ENCODE results near the gene NCAM1.

NCAM1 gene

DNA sequence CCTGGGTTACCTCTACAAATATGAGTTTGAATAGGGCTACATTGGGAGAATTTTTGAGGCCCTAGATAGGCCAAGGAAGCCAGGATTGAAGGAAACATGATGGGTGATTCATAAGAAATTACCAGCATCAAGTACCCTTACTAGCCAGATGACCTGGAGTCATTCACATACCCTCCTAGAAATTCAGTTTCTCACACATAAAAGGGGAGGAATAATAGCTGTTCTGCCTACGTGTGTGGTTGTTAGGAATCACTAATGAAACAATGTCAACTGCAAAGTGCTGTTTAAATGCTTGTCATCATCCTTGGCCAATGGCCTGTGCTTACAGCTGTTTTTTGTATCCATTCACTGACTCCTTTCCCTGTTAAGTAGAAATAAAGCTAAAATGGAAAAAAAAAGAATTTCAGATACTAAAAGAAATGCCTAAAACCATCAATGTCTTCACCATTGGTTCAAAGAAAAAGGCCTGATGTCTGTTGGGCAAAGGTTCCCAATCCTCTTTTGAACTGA is 114.4 kb downstream of the NCAM1 start:
- H3K9ac ChIP-seq (ENCODE audit: low read depth, low read length), result no peak overlapping the region
- no peaks in the 10 kb centered on the region for H3K79me2 ChIP-seq (ENCODE audit: insufficient read depth, low read length)
- ATAC-seq (ENCODE audit: insufficient read depth, low read depth) (no peak), DNase-seq (no peak)
- H3K4me3 ChIP-seq (ENCODE audit: low read depth in 1 of 2, low read length in 2 of 2), result no peak overlapping the region
- H2AFZ ChIP-seq (ENCODE audit: low read depth, low read length), result no peak overlapping the region
- no peak overlapping the region for H3K27ac ChIP-seq (ENCODE audit: low read length)
- H3K4me1 ChIP-seq (ENCODE audit: insufficient read depth, low read length), result no peaks in the 10 kb centered on the region
- no peaks in the 10 kb centered on the region for H4K20me1 ChIP-seq (ENCODE audit: insufficient read depth, low read length)
- no peaks in the 10 kb centered on the region for H3K36me3 ChIP-seq (ENCODE audit: insufficient read depth, low read length)
- H3K4me2 ChIP-seq (ENCODE audit: insufficient read depth, low read length), result no peak overlapping the region
- H3K27me3 ChIP-seq (ENCODE audit: insufficient read depth, low read length, poor library complexity), result no peaks in the 10 kb centered on the region
- no peak for TF ChIP-seq EZH2 (IDR thresholded peaks at IDR 0.05; ENCODE audit: borderline replicate concordance, low read depth, low read length, severe bottlenecking)
- TF ChIP-seq, protein P1, sequence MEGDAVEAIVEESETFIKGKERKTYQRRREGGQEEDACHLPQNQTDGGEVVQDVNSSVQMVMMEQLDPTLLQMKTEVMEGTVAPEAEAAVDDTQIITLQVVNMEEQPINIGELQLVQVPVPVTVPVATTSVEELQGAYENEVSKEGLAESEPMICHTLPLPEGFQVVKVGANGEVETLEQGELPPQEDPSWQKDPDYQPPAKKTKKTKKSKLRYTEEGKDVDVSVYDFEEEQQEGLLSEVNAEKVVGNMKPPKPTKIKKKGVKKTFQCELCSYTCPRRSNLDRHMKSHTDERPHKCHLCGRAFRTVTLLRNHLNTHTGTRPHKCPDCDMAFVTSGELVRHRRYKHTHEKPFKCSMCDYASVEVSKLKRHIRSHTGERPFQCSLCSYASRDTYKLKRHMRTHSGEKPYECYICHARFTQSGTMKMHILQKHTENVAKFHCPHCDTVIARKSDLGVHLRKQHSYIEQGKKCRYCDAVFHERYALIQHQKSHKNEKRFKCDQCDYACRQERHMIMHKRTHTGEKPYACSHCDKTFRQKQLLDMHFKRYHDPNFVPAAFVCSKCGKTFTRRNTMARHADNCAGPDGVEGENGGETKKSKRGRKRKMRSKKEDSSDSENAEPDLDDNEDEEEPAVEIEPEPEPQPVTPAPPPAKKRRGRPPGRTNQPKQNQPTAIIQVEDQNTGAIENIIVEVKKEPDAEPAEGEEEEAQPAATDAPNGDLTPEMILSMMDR (IDR thresholded peaks at IDR 0.05; ENCODE audit: borderline replicate concordance, extremely low read depth, low read length, poor library complexity, severe bottlenecking), result no peak
- H3K9me3 ChIP-seq (ENCODE audit: insufficient read depth, low read length, severe bottlenecking), result no peaks in the 10 kb centered on the region

DNA sequence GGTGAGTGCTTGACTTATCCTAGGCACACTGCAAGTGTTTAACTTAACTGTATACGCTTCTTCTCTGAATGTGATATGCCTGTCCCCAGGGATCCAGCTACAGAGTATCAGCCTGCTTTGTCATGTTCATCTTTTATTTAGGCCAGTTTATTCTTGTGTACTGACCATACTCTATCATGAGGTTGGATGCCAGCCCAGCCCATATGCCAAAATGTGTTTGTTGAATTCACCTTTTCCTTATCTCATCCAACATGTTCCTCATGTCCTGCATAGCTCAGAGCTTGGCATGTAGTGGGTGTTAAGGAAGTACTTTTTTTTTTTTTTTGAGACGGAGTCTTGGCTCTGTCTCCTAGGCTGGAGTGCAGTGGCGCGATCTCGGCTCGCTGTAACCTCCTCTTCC is 116.2 kb downstream of the NCAM1 start:
- DNase-seq, result no peak
- no peaks in the 10 kb centered on the region for H3K36me3 ChIP-seq (ENCODE audit: insufficient read depth, low read length)
- TF ChIP-seq, protein P1 (IDR thresholded peaks at IDR 0.05; ENCODE audit: borderline replicate concordance, extremely low read depth, low read length, poor library complexity, severe bottlenecking), result no peak
- no peak for TF ChIP-seq EZH2 (IDR thresholded peaks at IDR 0.05; ENCODE audit: borderline replicate concordance, low read depth, low read length, severe bottlenecking)
- H3K27ac ChIP-seq (ENCODE audit: low read length), result no peak overlapping the region
- H3K79me2 ChIP-seq (ENCODE audit: insufficient read depth, low read length), result no peaks in the 10 kb centered on the region
- no peak overlapping the region for H3K9ac ChIP-seq (ENCODE audit: low read depth, low read length)
- H3K4me2 ChIP-seq (ENCODE audit: insufficient read depth, low read length), result no peak overlapping the region
- no peaks in the 10 kb centered on the region for H4K20me1 ChIP-seq (ENCODE audit: insufficient read depth, low read length)
- no peak overlapping the region for H2AFZ ChIP-seq (ENCODE audit: low read depth, low read length)
- no peak for ATAC-seq (ENCODE audit: insufficient read depth, low read depth)
- H3K4me1 ChIP-seq (ENCODE audit: insufficient read depth, low read length), result no peaks in the 10 kb centered on the region
- H3K4me3 ChIP-seq (ENCODE audit: low read depth in 1 of 2, low read length in 2 of 2), result no peak overlapping the region
- no peaks in the 10 kb centered on the region for H3K27me3 ChIP-seq (ENCODE audit: insufficient read depth, low read length, poor library complexity)
- no peaks in the 10 kb centered on the region for H3K9me3 ChIP-seq (ENCODE audit: insufficient read depth, low read length, severe bottlenecking)

DNA sequence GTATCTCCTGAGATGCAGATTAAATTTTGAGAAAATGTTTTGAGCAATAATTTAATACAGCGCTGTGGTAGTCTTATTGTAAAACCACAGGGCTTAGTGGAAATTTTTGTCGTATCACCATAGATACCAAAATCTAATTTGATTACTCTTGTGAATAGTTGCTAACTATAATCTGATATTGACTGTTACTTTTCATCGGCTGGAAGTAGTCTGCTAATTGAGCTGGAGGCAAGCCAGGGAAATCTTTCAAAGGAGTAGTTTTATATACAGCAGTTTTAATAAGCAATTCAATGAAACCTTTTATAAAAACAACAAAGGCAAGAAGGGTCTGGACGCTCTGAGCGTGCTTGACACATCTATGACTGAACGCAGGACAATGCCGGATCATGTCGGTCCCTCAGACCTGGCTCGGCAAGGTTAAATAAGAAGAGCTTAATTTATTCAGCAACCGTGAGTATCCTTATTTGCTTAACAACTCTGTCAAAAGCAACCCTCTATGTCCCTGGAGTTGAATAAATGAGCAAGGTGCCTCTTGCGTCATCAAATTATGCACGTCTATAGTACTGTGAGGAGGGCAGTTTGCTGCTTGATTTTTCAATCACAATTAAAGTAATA is 121.2 kb downstream of the NCAM1 start:
- Histone ChIP-seq H3K4me2 (ENCODE audit: insufficient read depth, low read length) (no peak overlapping the region), H3K4me1 (ENCODE audit: insufficient read depth, low read length) (no peaks in the 10 kb centered on the region), H3K9me3 (ENCODE audit: insufficient read depth, low read length, severe bottlenecking) (no peaks in the 10 kb centered on the region), H3K4me3 (ENCODE audit: low read depth in 1 of 2, low read length in 2 of 2) (no peak overlapping the region), H3K9ac (ENCODE audit: low read depth, low read length) (no peak overlapping the region), H4K20me1 (ENCODE audit: insufficient read depth, low read length) (no peaks in the 10 kb centered on the region), H3K79me2 (ENCODE audit: insufficient read depth, low read length) (no peaks in the 10 kb centered on the region), H3K36me3 (ENCODE audit: insufficient read depth, low read length) (no peaks in the 10 kb centered on the region), H3K27me3 (ENCODE audit: insufficient read depth, low read length, poor library complexity) (no peaks in the 10 kb centered on the region), H2AFZ (ENCODE audit: low read depth, low read length) (no peak overlapping the region), H3K27ac (ENCODE audit: low read length) (no peak overlapping the region)
- no peak for DNase-seq
- TF ChIP-seq, protein P1 (IDR thresholded peaks at IDR 0.05; ENCODE audit: borderline replicate concordance, extremely low read depth, low read length, poor library complexity, severe bottlenecking), result no peak
- no peak for TF ChIP-seq EZH2 (IDR thresholded peaks at IDR 0.05; ENCODE audit: borderline replicate concordance, low read depth, low read length, severe bottlenecking)
- no peak for ATAC-seq (ENCODE audit: insufficient read depth, low read depth)
